Naive B cell (primary cell): ENCODE results near the gene RASGRP3. TPM values are rescaled to one million over a fixed set of nuclear protein-coding genes. Genes with fewer than 3 reads are reported as not detected.
"Not testable (repeated sequence)": the region's sequence is repeated elsewhere in the genome, so short reads cannot be mapped to it uniquely, and the experiment has no call there.

Experiments used
- ATAC-seq, 2 donors: fragments of 150-1000 bp; cut with Tn5 transposase; 2 replicates each; pipeline ENCODE4 v1.10.0; 2021; ENCODE audit warnings: low read depth in 2 of 2, mild to moderate bottlenecking in 2 of 2, moderate library complexity in 2 of 2
- DNase-seq: peaks from one replicate; pipeline ENCODE4 v3.0.0; 2022
- H3K27ac Mint-ChIP-seq, 6 donors: one replicate each; pipeline ENCODE4 v1.8.0; 2020 to 2022; ENCODE audit warnings: mild to moderate bottlenecking in 6 of 6, mixed read lengths in 6 of 6, moderate library complexity in 5 of 6, inconsistent platforms in 2 of 6
- H3K27me3 Mint-ChIP-seq, 3 donors: one replicate each; pipeline ENCODE4 v1.8.0; 2021 to 2022; ENCODE audit warnings: mixed read lengths in 3 of 3, mild to moderate bottlenecking in 1 of 3
- H3K36me3 Mint-ChIP-seq, 2 donors: one replicate each; pipeline ENCODE4 v1.8.0; 2020 to 2022; ENCODE audit warnings: mixed read lengths in 2 of 2, inconsistent platforms in 1 of 2, mild to moderate bottlenecking in 1 of 2
- H3K4me1 Mint-ChIP-seq, 3 donors: one replicate each; pipeline ENCODE4 v1.8.0; 2020 to 2022; ENCODE audit warnings: mixed read lengths in 3 of 3, inconsistent platforms in 1 of 3, mild to moderate bottlenecking in 1 of 3, moderate library complexity in 1 of 3
- H3K4me3 Mint-ChIP-seq, 8 donors: one replicate each; pipeline ENCODE4 v1.8.0; 2020 to 2022; ENCODE audit warnings: mild to moderate bottlenecking in 8 of 8, mixed read lengths in 8 of 8, moderate library complexity in 8 of 8, inconsistent platforms in 2 of 8
- H3K9me3 Mint-ChIP-seq, 7 donors: one replicate each; pipeline ENCODE4 v1.8.0; 2020 to 2022; ENCODE audit warnings: mixed read lengths in 7 of 7, mild to moderate bottlenecking in 5 of 7, inconsistent platforms in 2 of 7, moderate library complexity in 1 of 7
- polyA plus RNA-seq, 6 donors: library from polyadenylated mRNA; unstranded; fragments of 300-500 nt; fragmentation: Illumina TruSeq; gene quantifications; one replicate each; pipeline ENCODE4 v1.2.3, GENCODE V29; 2021; ENCODE audit warnings: low read depth in 6 of 6

The RASGRP3 gene
- polyA plus RNA-seq, 6 donors from 2014 or later: 44.7 to 118 (median 92.3) TPM

GRCh38 chr2:33443274-33443829 is 33.1 kb upstream of the RASGRP3 start:
- H3K36me3 Mint-ChIP-seq: no peaks in the 10 kb centered on the region
- ATAC-seq: no peak
- H3K4me1 Mint-ChIP-seq: peaks cover 3 to 6% (median 4%) of the 10 kb centered on the region in 3 donors
- H3K27me3 Mint-ChIP-seq: no peaks in the 10 kb centered on the region
- H3K27ac Mint-ChIP-seq: peak overlapping the region in 1 of 6 donors; percentile 30
- no peaks in the 10 kb centered on the region for H3K9me3 Mint-ChIP-seq
- DNase-seq: no peak
- H3K4me3 Mint-ChIP-seq: no peak overlapping the region

DNA sequence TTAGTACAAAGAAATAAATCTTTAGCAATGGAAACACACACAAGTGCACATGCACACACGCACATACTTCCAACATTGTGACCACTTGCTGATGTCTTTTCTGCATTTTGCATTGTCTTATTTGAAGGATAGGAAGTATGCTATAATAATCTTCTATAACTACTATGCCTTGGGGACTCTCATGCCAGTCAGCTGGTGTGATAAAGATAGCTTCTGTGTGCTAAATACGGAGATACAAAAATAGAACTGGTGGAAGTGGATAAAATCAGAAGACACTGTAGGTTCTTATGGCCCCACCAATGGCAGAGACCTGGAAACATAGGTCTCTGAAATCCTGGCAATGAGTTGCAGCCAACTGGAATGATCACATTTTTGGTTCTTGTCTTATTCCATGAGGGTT is 31.5 kb upstream of the RASGRP3 start:
- Mint-ChIP-seq H3K27me3 (no peaks in the 10 kb centered on the region), H3K27ac (no peak overlapping the region), H3K4me3 (no peak overlapping the region), H3K4me1 (peaks cover 3 to 6% (median 4%) of the 10 kb centered on the region in 3 donors), H3K36me3 (no peaks in the 10 kb centered on the region), H3K9me3 (no peaks in the 10 kb centered on the region)
- peak in 1 of 2 donors; percentile 23 for ATAC-seq
- no peak for DNase-seq

- no peak overlapping the region for H3K4me3 Mint-ChIP-seq
- peaks cover 0 to 11% of the 10 kb centered on the region in 2 donors for H3K36me3 Mint-ChIP-seq
- H3K9me3 Mint-ChIP-seq: peaks cover 5 to 21% (median 14%) of the 10 kb centered on the region in 7 donors
- ATAC-seq (no peak), DNase-seq (no peak)
- no peak overlapping the region for H3K27ac Mint-ChIP-seq
- H3K27me3 Mint-ChIP-seq: no peaks in the 10 kb centered on the region
- peaks cover 3 to 6% (median 4%) of the 10 kb centered on the region in 3 donors for H3K4me1 Mint-ChIP-seq
These were observed 28.1 kb upstream of the RASGRP3 start for GRCh38 chr2:33448220-33448899.

DNA sequence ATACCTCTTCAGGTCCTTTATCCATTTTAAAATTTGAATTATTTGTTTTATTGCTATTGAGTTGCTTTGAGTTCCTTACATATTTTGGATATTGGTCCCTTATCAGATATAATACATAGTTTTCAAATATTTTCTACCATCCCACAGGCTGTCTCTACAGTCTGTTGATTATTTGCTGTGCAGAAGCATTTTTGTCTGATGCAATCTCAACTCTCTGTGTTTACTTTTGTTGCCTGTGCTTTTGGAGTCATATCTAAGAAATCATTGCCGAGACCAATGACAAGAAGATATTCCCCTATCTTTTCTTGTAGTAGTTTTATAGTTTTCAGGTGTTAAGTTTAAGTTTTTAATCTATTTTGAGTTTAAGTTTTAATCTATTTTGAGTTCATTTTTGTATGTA is 25.2 kb upstream of the RASGRP3 start:
- H3K27ac Mint-ChIP-seq: no peak overlapping the region
- H3K4me1 Mint-ChIP-seq: peaks cover 0 to 3% (median 0%) of the 10 kb centered on the region in 3 donors
- peaks cover 6 to 27% (median 16%) of the 10 kb centered on the region in 7 donors for H3K9me3 Mint-ChIP-seq
- H3K4me3 Mint-ChIP-seq: no peak overlapping the region
- peaks cover 0 to 19% of the 10 kb centered on the region in 2 donors for H3K36me3 Mint-ChIP-seq
- ATAC-seq: no peak
- H3K27me3 Mint-ChIP-seq: no peaks in the 10 kb centered on the region
- DNase-seq: no peak

DNA sequence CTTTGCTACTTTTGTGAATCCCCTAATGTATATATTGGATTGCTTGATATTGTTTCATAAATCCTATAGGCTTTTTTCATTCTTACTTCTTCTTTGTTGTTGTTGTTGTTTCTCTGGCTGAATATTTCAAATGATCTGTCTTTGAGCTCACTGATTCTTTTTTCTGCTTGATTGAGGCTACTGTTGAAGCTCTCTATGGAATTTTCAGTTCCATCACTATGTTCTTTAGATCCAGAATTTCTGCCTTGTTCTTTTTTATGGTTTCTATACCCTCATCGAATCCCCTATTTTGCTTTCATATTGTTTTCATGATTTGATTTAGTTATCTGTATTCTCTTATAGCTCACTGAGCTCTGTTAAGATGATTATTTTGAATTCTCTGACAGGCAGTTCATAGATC is 24.6 kb upstream of the RASGRP3 start:
- Mint-ChIP-seq H3K27me3 (no peaks in the 10 kb centered on the region), H3K36me3 (peaks cover 0 to 19% of the 10 kb centered on the region in 2 donors), H3K27ac (no peak overlapping the region), H3K4me3 (no peak overlapping the region), H3K9me3 (peaks cover 6 to 27% (median 16%) of the 10 kb centered on the region in 7 donors), H3K4me1 (peaks cover 0 to 3% (median 0%) of the 10 kb centered on the region in 3 donors)
- DNase-seq (no peak), ATAC-seq (no peak)

DNA sequence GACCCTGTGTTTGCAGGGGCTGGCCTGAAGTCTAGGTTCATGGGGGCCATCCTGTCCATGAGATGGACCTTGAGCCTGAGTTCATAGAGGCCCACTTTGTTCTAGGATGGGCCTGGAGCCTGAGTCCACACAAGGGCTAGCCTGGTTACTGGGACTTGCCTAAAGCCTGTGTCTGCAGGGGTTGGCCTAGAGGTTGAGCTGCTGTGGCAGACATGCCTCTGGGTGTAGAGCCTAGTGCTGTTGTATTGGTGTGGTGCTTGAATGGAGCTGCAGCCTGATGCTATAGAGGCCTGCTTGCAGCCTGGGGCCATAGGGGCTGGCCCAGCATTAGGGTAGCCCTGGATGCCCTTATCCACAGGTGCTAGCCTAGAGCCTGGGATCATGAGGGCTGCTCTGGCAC is 23.9 kb upstream of the RASGRP3 start:
- no peak overlapping the region for H3K4me3 Mint-ChIP-seq
- DNase-seq (no peak), ATAC-seq (no peak)
- H3K27me3 Mint-ChIP-seq: no peaks in the 10 kb centered on the region
- peaks cover 0 to 19% of the 10 kb centered on the region in 2 donors for H3K36me3 Mint-ChIP-seq
- H3K9me3 Mint-ChIP-seq: peaks cover 6 to 27% (median 16%) of the 10 kb centered on the region in 7 donors
- peaks cover 0 to 4% (median 0%) of the 10 kb centered on the region in 3 donors for H3K4me1 Mint-ChIP-seq
- H3K27ac Mint-ChIP-seq: no peak overlapping the region

DNA sequence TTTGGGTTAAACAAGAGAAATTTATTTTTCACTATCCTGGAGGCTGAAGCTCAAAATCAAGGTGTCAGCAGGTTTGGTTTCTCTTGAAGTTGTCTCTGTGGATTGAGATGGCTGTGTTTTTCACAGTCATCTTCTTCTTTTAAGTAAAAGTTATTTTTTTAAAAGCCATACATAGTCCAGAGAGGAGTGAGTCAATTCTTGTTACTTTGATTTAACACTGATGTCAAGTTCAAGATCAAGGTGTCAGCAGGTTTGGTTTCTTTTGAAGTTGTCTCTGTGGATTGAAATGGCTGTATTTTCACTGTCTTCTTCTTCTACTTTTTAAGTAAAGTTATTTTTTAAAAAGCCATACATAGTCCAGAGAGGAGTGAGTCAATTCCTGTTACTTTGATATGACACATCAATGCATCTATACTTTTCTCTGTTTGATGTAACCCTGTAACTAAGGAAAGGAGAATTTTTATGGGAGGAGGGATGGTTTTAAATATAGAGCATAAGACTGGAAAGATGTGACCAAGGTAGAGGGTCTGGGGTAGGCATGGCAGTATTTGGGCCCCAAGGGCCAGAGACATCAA is 22.5 kb upstream of the RASGRP3 start:
- H3K4me3 Mint-ChIP-seq: no peak overlapping the region
- ATAC-seq (no peak), DNase-seq (no peak)
- peaks cover 0 to 7% (median 0%) of the 10 kb centered on the region in 3 donors for H3K4me1 Mint-ChIP-seq
- H3K27ac Mint-ChIP-seq: no peak overlapping the region
- H3K36me3 Mint-ChIP-seq: peaks cover 0 to 19% of the 10 kb centered on the region in 2 donors
- peaks cover 6 to 27% (median 16%) of the 10 kb centered on the region in 7 donors for H3K9me3 Mint-ChIP-seq
- no peaks in the 10 kb centered on the region for H3K27me3 Mint-ChIP-seq

- Mint-ChIP-seq H3K4me3 (peak overlapping the region in 5 of 8 donors; percentile 7 to 64 (median 42)), H3K27me3 (no peaks in the 10 kb centered on the region), H3K9me3 (peaks cover 0 to 14% (median 6%) of the 10 kb centered on the region in 7 donors)
These were observed 18.7 kb upstream of the RASGRP3 start for GRCh38 chr2:33457556-33458247.

DNA sequence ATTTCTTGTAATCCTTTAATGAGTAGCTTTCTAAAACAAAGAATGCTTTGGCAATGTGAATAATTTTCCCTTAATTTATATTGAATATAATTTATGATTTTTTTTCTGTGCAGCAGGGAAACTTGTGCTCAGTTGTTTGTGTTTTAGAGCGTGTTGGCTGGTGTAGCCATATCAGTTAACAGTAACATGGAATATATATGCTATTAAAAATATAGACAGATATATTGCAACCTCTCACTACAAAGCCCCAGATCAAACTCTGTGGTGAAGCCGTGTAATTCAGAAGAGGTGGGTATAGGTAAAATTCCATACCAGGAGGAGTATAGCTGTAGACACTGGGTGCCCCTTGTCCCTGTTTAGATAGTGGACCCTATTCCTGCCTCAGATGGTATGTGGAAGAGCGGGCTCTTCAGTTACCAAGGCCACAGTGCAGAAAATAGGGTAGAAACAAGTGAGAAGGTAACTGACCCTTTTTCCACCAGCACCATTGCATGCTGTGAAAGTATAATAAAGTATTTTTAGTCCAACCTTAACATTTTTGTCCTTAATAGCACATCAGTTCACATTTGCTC is 18.1 kb upstream of the RASGRP3 start:
- Mint-ChIP-seq H3K4me3 (no peak overlapping the region), H3K36me3 (peaks cover 0 to 7% of the 10 kb centered on the region in 2 donors), H3K27me3 (no peaks in the 10 kb centered on the region), H3K9me3 (peaks cover 0 to 9% (median 4%) of the 10 kb centered on the region in 7 donors), H3K27ac (no peak overlapping the region), H3K4me1 (peaks cover 0 to 7% (median 0%) of the 10 kb centered on the region in 3 donors)
- no peak for DNase-seq
- ATAC-seq: no peak

More at GRCh38 chr2:33457556-33458247, 18.7 kb upstream of the RASGRP3 start:
- peak overlapping the region in 2 of 6 donors; percentile 22 to 72 for H3K27ac Mint-ChIP-seq
- DNase-seq (no peak), ATAC-seq (peak; percentile 64 to 73)
- peaks cover 0 to 7% (median 0%) of the 10 kb centered on the region in 3 donors for H3K4me1 Mint-ChIP-seq
- peaks cover 0 to 7% of the 10 kb centered on the region in 2 donors for H3K36me3 Mint-ChIP-seq

DNA sequence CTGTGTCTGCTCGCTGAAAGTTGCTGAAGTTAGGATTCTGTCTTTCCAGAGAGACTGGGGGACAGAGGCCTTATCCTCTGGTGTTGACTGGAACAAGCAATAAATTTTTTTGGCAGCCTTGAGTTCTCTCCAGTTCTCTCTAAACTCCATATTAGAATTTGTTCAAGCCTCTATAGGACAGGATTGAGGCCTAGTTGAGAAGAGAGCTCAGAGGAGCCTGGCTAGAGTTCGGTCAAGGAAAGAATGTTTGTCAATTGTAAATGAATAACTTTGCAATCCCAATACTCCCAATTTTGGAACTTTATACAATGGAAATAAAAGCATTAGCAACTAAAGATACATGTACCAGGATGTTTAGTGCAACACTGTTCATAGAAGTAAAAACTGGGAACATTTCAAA is 16.7 kb upstream of the RASGRP3 start:
- ATAC-seq (no peak), DNase-seq (no peak)
- Mint-ChIP-seq H3K36me3 (no peaks in the 10 kb centered on the region), H3K4me3 (no peak overlapping the region), H3K27me3 (no peaks in the 10 kb centered on the region), H3K9me3 (peaks cover 0 to 3% (median 0%) of the 10 kb centered on the region in 7 donors), H3K4me1 (peaks cover 0 to 7% (median 0%) of the 10 kb centered on the region in 3 donors), H3K27ac (peak overlapping the region in 1 of 6 donors; percentile 6)

GRCh38 chr2:33462512-33462911 is 13.9 kb upstream of the RASGRP3 start:
- H3K36me3 Mint-ChIP-seq, H3K4me3 Mint-ChIP-seq, H3K4me1 Mint-ChIP-seq, H3K27me3 Mint-ChIP-seq, ATAC-seq, H3K9me3 Mint-ChIP-seq, H3K27ac Mint-ChIP-seq, DNase-seq: not testable (repeated sequence)

- H3K4me3 Mint-ChIP-seq: no peak overlapping the region
- H3K4me1 Mint-ChIP-seq: no peaks in the 10 kb centered on the region
- H3K36me3 Mint-ChIP-seq: no peaks in the 10 kb centered on the region
- peak overlapping the region in 3 of 6 donors; percentile 4 to 40 (median 33) for H3K27ac Mint-ChIP-seq
- ATAC-seq (no peak), DNase-seq (no peak)
- no peaks in the 10 kb centered on the region for H3K27me3 Mint-ChIP-seq
- H3K9me3 Mint-ChIP-seq: no peaks in the 10 kb centered on the region
These were observed 9.0 kb upstream of the RASGRP3 start for GRCh38 chr2:33467413-33467812.

GRCh38 chr2:33469238-33469637 is 7.2 kb upstream of the RASGRP3 start:
- no peaks in the 10 kb centered on the region for H3K36me3 Mint-ChIP-seq
- ATAC-seq (no peak), DNase-seq (no peak)
- no peaks in the 10 kb centered on the region for H3K9me3 Mint-ChIP-seq
- no peak overlapping the region for H3K27ac Mint-ChIP-seq
- H3K4me3 Mint-ChIP-seq: no peak overlapping the region
- H3K27me3 Mint-ChIP-seq: no peaks in the 10 kb centered on the region
- peaks cover 0 to 5% (median 0%) of the 10 kb centered on the region in 3 donors for H3K4me1 Mint-ChIP-seq
